Astrocyte of the cerebellum (primary cell): ENCODE measurements around the gene SNX25.
"Not testable (repeated sequence)": the region's sequence is repeated elsewhere in the genome, so short reads cannot be mapped to it uniquely, and the experiment has no call there.

Experiments used
- DNase-seq: peaks from one replicate; pipeline ENCODE4 v3.0.0-alpha.2; 2011; ENCODE audit warnings: low read depth
- H3K4me3 ChIP-seq: 2 replicates; pipeline ENCODE4 v1.5.1; 2011; ENCODE audit warnings: mild to moderate bottlenecking, low read depth, low read length, moderate library complexity
- in situ Hi-C: cut with HindIII; loops from 2 replicates; pipeline ENCODE4 v1.10.0; 2017; ENCODE audit warnings: low sequenced_read_pairs
- TF ChIP-seq, protein P1 (sequence below): IDR thresholded peaks from 2 replicates; pipeline ENCODE4 v1.5.1; 2012; ENCODE audit warnings: low read length, low read depth, moderate library complexity, mild to moderate bottlenecking; ENCODE audit errors: missing control alignments

SNX25 gene

DNA sequence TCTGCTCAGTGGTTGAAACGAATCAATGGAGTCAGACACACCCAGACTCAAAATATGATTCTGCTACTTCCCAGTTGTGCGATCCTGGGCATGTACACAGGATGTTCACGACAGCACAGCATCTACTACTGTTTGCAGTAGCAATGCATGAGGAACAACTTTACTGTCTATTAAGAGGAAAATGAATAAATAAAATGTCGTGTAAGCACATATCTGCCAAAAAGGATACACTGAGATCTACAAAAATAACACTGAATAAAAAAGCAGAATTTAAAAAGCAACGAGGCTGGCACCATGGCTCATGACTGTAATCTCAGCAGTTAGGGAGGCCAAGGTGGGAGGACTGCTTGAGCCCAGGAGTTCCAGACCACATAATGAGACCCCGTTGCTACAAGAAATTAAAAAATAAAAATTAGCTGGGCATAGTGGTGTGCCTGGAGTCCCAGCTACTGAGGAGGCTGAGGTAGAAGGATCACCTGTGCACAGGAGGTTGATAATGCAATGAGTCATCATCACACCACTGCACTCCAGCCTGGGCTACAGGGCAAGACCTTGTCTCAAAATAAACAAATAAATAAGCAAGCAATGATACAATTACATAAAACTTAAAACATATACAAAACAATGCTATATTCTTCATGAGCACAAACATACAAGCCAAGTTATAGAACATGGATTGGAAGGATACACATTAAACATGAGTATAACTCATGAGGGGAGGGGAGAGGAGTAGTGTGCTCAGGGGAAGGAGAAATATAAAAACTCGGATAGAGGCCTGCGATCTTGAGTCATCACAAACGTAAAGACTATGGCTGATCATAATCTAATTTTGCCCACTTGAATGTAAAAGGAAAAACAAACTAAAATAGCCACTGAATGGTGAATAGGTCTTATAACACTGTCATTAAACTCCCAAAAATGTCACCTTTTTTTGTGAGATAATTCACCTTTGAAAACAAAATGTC is 14.2 kb upstream of the SNX25 start:
- no peak for DNase-seq
- TF ChIP-seq, protein P1, sequence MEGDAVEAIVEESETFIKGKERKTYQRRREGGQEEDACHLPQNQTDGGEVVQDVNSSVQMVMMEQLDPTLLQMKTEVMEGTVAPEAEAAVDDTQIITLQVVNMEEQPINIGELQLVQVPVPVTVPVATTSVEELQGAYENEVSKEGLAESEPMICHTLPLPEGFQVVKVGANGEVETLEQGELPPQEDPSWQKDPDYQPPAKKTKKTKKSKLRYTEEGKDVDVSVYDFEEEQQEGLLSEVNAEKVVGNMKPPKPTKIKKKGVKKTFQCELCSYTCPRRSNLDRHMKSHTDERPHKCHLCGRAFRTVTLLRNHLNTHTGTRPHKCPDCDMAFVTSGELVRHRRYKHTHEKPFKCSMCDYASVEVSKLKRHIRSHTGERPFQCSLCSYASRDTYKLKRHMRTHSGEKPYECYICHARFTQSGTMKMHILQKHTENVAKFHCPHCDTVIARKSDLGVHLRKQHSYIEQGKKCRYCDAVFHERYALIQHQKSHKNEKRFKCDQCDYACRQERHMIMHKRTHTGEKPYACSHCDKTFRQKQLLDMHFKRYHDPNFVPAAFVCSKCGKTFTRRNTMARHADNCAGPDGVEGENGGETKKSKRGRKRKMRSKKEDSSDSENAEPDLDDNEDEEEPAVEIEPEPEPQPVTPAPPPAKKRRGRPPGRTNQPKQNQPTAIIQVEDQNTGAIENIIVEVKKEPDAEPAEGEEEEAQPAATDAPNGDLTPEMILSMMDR, result no peak
- in situ Hi-C loops, result loop anchor here (25.0 kb wide), 1 partner anchor 842 kb away; no protein-coding TSS in a partner anchor
- H3K4me3 ChIP-seq, result no peak overlapping the region

DNA sequence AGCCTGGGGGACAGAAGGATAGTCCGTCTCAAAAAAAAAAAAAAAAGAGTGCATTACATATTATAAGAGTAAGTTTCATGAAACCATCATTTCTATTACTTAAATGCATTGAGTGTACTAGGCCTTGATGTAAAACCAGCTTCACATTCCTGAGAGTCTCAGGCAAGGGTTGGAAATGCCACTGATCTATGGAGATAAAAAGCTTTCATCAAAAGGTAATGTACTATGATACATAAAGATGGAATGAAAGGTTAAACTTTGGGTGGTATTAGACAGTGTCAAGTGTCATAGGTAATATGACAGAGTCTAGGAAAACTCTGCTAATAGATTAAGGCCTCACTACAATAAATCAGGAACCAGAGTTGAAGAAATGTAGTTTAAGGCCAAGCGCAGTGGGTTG is 13.0 kb upstream of the SNX25 start:
- H3K4me3 ChIP-seq, result no peak overlapping the region
- TF ChIP-seq, protein P1, result no peak
- in situ Hi-C loops, result loop anchor here (25.0 kb wide), 1 partner anchor 841 kb away; no protein-coding TSS in a partner anchor
- DNase-seq, result no peak

DNA sequence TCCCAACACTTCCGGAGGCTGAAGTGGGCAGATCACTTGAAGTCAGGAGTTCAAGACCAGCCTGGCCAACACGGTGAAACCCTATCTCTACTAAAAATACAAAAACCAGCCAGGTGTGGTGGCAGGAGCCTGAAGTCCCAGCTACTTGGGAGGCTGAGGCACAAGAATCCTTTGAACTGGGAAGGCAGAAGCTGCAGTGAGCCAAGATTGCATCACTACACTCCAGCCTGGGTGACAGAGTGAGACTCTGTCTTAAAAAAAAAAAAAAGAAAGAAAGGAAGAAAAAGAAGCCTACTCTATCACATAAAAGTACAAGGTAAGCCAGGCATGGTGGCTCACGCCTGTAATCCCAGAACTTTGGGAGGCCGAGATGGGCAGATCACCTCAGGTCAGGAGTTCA is 11.2 kb upstream of the SNX25 start:
- DNase-seq, H3K4me3 ChIP-seq: not testable (repeated sequence)
- in situ Hi-C loops, result loop anchor here (25.0 kb wide), 1 partner anchor 839 kb away; no protein-coding TSS in a partner anchor

DNA sequence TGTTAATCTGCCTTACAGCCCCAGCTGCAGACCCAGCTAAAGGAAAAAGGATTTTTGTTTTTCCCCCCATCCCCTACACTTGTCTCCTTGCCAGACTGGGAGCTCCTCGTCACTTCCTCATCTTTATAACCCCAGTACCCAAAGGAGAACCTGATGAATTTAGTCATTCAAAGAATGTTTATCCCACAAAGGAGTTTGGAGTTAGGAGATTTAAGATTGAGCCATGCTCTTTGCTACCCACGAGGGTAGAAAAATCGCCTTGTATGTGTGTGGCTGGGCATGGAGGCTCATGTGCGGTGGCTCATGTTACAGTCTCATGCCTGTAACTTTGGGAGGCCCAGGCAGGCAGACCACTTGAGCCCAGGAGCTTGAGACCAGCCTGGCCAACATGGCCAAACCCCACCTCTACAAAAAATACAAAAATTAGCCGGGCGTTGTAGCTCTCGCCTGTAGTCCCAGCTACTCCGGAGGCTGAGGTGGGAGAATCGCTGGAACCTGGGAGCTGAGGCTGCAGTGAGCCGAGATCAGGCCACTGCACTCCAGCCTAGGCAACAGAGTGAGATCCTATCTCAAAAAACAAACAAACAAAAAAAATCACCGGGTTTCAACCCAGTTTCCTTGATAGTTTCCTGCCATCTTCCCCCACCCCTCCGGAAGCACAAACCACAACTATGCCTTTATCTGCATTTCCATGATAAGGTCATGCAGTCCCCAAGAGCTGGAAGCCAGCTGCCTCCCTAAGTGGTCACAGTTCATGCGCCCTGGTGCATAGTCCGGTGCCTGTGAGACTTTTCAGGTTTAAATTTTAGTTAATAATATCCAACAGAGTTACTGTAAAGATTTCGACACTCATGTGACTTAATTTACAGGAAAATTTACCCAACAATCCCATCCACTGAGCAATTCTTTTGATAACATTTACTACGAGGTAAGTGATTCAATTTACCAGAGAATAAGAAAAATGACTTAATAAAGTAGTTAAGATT is 7.1 kb upstream of the SNX25 start:
- no peak for DNase-seq
- in situ Hi-C loops, result no loop called here
- TF ChIP-seq, protein P1, result no peak
- peak overlapping the region; percentile 3 for H3K4me3 ChIP-seq

DNA sequence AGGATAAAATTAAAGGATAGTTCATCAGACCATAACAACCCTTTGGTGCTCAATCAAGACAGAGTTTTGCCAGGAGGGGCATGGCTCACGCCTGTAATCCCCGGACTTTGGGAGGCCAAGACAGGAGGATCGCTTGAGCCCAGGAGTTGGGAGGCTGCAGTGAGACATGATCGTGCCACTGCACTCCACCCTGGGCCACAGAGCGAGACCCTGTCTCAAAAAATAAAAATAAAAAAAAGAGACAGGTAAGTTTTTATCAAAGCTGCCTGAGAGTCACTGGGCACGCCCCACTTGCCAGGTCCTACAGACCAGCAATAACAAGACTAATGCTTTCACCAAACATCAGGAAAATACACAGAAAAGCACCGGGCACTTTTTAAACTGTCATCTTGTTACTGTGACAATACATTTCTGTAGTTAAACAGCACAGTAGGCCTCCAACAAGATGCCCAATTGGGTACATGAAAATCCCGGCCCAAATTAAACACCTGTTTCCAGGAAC is 6.4 kb upstream of the SNX25 start:
- no peak for DNase-seq
- in situ Hi-C loops, result no loop called here
- TF ChIP-seq, protein P1, result no peak
- H3K4me3 ChIP-seq, result peak overlapping the region; percentile 61

DNA sequence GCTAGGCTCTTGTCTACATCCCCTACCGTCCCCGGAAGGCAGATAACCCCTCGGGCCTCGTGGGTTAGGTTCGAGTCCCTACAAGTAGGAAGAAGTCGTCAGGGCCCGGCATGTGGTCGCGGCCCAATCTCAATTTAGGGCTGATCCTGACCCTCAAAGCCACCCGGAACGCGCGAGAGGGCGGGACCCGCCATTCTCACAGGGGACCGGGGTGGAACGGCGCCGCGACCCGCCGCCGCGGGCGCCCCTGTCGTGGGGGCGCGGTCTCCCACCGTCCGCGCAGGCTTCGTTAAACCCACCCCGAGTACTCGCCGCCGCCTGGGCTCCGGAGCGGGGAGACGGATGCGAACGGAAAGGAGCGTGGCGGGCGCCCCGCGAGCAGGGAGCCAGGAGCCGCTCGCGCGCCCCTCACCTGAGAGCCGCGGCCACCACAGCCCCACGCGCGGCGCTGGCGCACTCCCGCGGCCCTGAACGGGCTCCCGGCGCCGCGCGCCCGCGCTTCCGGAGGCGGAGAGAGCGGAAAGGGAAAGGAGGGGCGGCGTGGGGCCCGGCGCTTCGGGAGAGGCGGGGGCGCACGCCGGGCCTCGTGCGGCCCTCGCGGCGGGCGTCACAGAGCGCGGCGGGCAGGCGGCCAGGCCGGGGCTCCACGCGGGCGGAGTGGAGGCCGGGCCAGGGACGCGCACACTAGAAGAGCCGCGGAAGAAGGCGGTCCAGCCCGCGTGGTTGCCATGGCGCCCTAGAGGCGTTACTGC is 5.7 kb upstream of the SNX25 start, which contains the start of gene CFAP97:
CFAP97 (minus strand) TSS at position 515 of the 752 bp plus-strand sequence. CDS start 12,804 bp downstream, outside the sequence.
- in situ Hi-C loops, result no loop called here
- TF ChIP-seq, protein P1, result no peak
- DNase-seq, result peak; percentile 69
- H3K4me3 ChIP-seq, result peak within 1 kb of the TSS; percentile 61
